Smooth muscle cell (in vitro differentiated cells): ENCODE measurements around the gene LRP1-AS. TPM values are rescaled to one million over a fixed set of nuclear protein-coding genes. Genes with fewer than 3 reads are reported as not detected.

Experiments used
- DNase-seq: peaks from one replicate; lab custom pipeline; 2025; ENCODE audit not compliant: unreplicated experiment; lab: John Stamatoyannopoulos, UW
- H2AFZ ChIP-seq: fragments of 200-600 bp; sonication (generic); 2 replicates; pipeline ENCODE4 v1.6.0; 2016; ENCODE audit warnings: antibody characterized with exemption, low read depth, mild to moderate bottlenecking
- H3F3A ChIP-seq: fragments of 200-600 bp; sonication (generic); 2 replicates; pipeline ENCODE4 v1.6.0; 2017; ENCODE audit warnings: antibody characterized with exemption, low read depth
- H3K27ac ChIP-seq: fragments of 200-600 bp; sonication (generic); 2 replicates; pipeline ENCODE4 v1.5.1; 2016; ENCODE audit warnings: low read depth, mild to moderate bottlenecking
- H3K27me3 ChIP-seq: fragments of 200-600 bp; sonication (generic); 2 replicates; pipeline ENCODE4 v1.6.1; 2016; ENCODE audit warnings: low read depth, mild to moderate bottlenecking
- H3K36me3 ChIP-seq: fragments of 200-600 bp; sonication (generic); 2 replicates; pipeline ENCODE4 v1.5.1; 2016; ENCODE audit warnings: low read depth
- H3K4me1 ChIP-seq: fragments of 200-600 bp; sonication (generic); 2 replicates; pipeline ENCODE4 v1.5.1; 2016; ENCODE audit warnings: low read depth
- H3K4me2 ChIP-seq: fragments of 200-600 bp; sonication (generic); 2 replicates; pipeline ENCODE4 v1.6.0; 2016; ENCODE audit warnings: mild to moderate bottlenecking
- H3K4me3 ChIP-seq: fragments of 200-600 bp; sonication (generic); 2 replicates; pipeline ENCODE4 v1.5.1; 2016; ENCODE audit warnings: mild to moderate bottlenecking
- H3K79me2 ChIP-seq: fragments of 200-600 bp; sonication (generic); 2 replicates; pipeline ENCODE4 v1.6.0; 2016; ENCODE audit warnings: low read depth, mild to moderate bottlenecking
- H3K9ac ChIP-seq: fragments of 200-600 bp; sonication (generic); 2 replicates; pipeline ENCODE4 v1.6.0; 2016; ENCODE audit warnings: low read depth
- H3K9me3 ChIP-seq: fragments of 200-600 bp; sonication (generic); replicated peaks from 2 replicates; pipeline ENCODE4 v1.5.1; 2016; ENCODE audit warnings: low read depth
- H4K20me1 ChIP-seq: fragments of 200-600 bp; sonication (generic); 2 replicates; pipeline ENCODE4 v1.6.0; 2016; ENCODE audit warnings: low read depth
- CTCF ChIP-seq: fragments of 200-600 bp; sonication (generic); IDR thresholded peaks from 2 replicates; pipeline ENCODE4 v1.5.1; 2017; ENCODE audit warnings: borderline replicate concordance, mild to moderate bottlenecking, antibody characterized with exemption; ENCODE audit not compliant: insufficient read depth, poor library complexity, severe bottlenecking
- WGBS: methylation state at CpG from one replicate; pipeline ENCODE4 v1.1.7; 2016; ENCODE audit warnings: low lambda C conversion rate; 5-methylcytosine and 5-hydroxymethylcytosine counted together
- polyA plus RNA-seq: library from polyadenylated mRNA; unstranded; fragments of >200 nt; fragmentation: Nextera tagmentation; extraction: Ambion mirVana; gene quantifications from 2 replicates; pipeline ENCODE4 v1.2.1, GENCODE V29; 2016
- total RNA-seq: library from RNA; depleted of rRNA; stranded (reverse); fragments of >200 nt; gene quantifications from 2 replicates; pipeline ENCODE4 v1.2.3, GENCODE V29; 2014

Gene LRP1-AS
- total and polyA plus RNA-seq, 2 experiments from 2014 or later: not detected

GRCh38 chr12:57171668-57172067 is 24.2 kb upstream of the LRP1-AS start:
- Histone ChIP-seq H3K36me3 (no peaks in the 10 kb centered on the region), H3F3A (peaks cover 3% of the 10 kb centered on the region), H4K20me1 (peaks cover 88% of the 10 kb centered on the region), H3K4me2 (no peak overlapping the region), H3K4me3 (no peak overlapping the region), H3K27ac (no peak overlapping the region), H3K4me1 (no peaks in the 10 kb centered on the region), H3K27me3 (no peaks in the 10 kb centered on the region), H3K9ac (no peak overlapping the region), H2AFZ (no peak overlapping the region), H3K9me3 (no peaks in the 10 kb centered on the region), H3K79me2 (no peaks in the 10 kb centered on the region)
- no peak for TF ChIP-seq CTCF
- DNase-seq: no peak
- 89% methylated on average over 3 of the region's 4 CpGs for WGBS

- Histone ChIP-seq H3K4me2 (no peak overlapping the region), H3K27me3 (no peaks in the 10 kb centered on the region), H4K20me1 (peaks cover 89% of the 10 kb centered on the region), H3K79me2 (no peaks in the 10 kb centered on the region), H3K4me1 (no peaks in the 10 kb centered on the region), H3K27ac (no peak overlapping the region), H3K36me3 (no peaks in the 10 kb centered on the region), H3K9me3 (no peaks in the 10 kb centered on the region), H3K4me3 (no peak overlapping the region), H3F3A (peaks cover 3% of the 10 kb centered on the region), H3K9ac (no peak overlapping the region), H2AFZ (no peak overlapping the region)
- no peak for TF ChIP-seq CTCF
- no peak for DNase-seq
- 97% methylated on average over 4 of the region's 4 CpGs for WGBS
Observed at GRCh38 chr12:57170927-57171326, 23.5 kb upstream of the LRP1-AS start.

- no peak for DNase-seq
- H3K9me3 ChIP-seq: no peaks in the 10 kb centered on the region
- H3K4me1 ChIP-seq: no peaks in the 10 kb centered on the region
- H3K4me2 ChIP-seq: no peak overlapping the region
- H3K79me2 ChIP-seq: no peaks in the 10 kb centered on the region
- H3K9ac ChIP-seq: no peak overlapping the region
- TF ChIP-seq CTCF: no peak
- no peak overlapping the region for H3K27ac ChIP-seq
- no peaks in the 10 kb centered on the region for H3K36me3 ChIP-seq
- no peak overlapping the region for H3K4me3 ChIP-seq
- no peak overlapping the region for H2AFZ ChIP-seq
- no peaks in the 10 kb centered on the region for H3K27me3 ChIP-seq
- H4K20me1 ChIP-seq: peaks cover 88% of the 10 kb centered on the region
- H3F3A ChIP-seq: peaks cover 3% of the 10 kb centered on the region
- WGBS: 96% methylated on average over 1 of the region's 1 CpG
Observed at GRCh38 chr12:57170408-57170807, 23.0 kb upstream of the LRP1-AS start.

- TF ChIP-seq CTCF: no peak
- no peaks in the 10 kb centered on the region for H3K79me2 ChIP-seq
- no peaks in the 10 kb centered on the region for H3K9me3 ChIP-seq
- H3K36me3 ChIP-seq: no peaks in the 10 kb centered on the region
- H3K4me2 ChIP-seq: no peak overlapping the region
- no peaks in the 10 kb centered on the region for H3K4me1 ChIP-seq
- no peak for DNase-seq
- H3K27ac ChIP-seq: no peak overlapping the region
- H3K9ac ChIP-seq: no peak overlapping the region
- no peak overlapping the region for H2AFZ ChIP-seq
- H3F3A ChIP-seq: peaks cover 7% of the 10 kb centered on the region
- no peak overlapping the region for H3K4me3 ChIP-seq
- H3K27me3 ChIP-seq: no peaks in the 10 kb centered on the region
- 91% methylated on average over 7 of the region's 7 CpGs for WGBS
- peaks cover 85% of the 10 kb centered on the region for H4K20me1 ChIP-seq
Observed at GRCh38 chr12:57169969-57170368, 22.6 kb upstream of the LRP1-AS start.
